Measurements from ENCODE around the gene LRRC14B. TPM values are rescaled to one million over a fixed set of nuclear protein-coding genes. Genes with fewer than 3 reads are reported as not detected.

The LRRC14B gene
- total RNA-seq, 4 donors from 2014 or later, result 11.6 to 39.0 (median 27.2) TPM

GRCh38 chr5:159448-160172, 31.7 kb upstream of the LRRC14B start:
- no peaks in the 10 kb centered on the region for H3K4me1 ChIP-seq
- in situ Hi-C loops (cut with MboI; ENCODE audit: low sequenced_read_pairs in 4 of 4) (no loop called here), intact Hi-C loops (cut with DNase I; ENCODE audit: low total_unique reads) (no loop called here)
- no peak for ATAC-seq
- DNase-seq, result no peak
- H3K36me3 ChIP-seq, result no peaks in the 10 kb centered on the region
- H3K27me3 ChIP-seq, result peaks cover 0 to 10% (median 7%) of the 10 kb centered on the region in 3 donors
- no peak overlapping the region for H3K27ac ChIP-seq
- H3K9me3 ChIP-seq, result no peaks in the 10 kb centered on the region
- H3K4me3 ChIP-seq, result no peak overlapping the region
- no peak for TF ChIP-seq POLR2A (IDR thresholded peaks at IDR 0.05)
- no peak for TF ChIP-seq CTCF (IDR thresholded peaks at IDR 0.05 in 4 of 5, conservative IDR thresholded peaks at IDR 0.05 in 1 of 5)

GRCh38 chr5:160173-160510, 31.2 kb upstream of the LRRC14B start:
- Histone ChIP-seq H3K4me3 (no peak overlapping the region), H3K27me3 (peaks cover 0 to 6% (median 4%) of the 10 kb centered on the region in 3 donors), H3K27ac (no peak overlapping the region), H3K4me1 (no peaks in the 10 kb centered on the region), H3K36me3 (no peaks in the 10 kb centered on the region), H3K9me3 (no peaks in the 10 kb centered on the region)
- DNase-seq (no peak), ATAC-seq (no peak)
- TF ChIP-seq CTCF (IDR thresholded peaks at IDR 0.05 in 4 of 5, conservative IDR thresholded peaks at IDR 0.05 in 1 of 5) (no peak), POLR2A (IDR thresholded peaks at IDR 0.05) (no peak)
- in situ Hi-C loops (cut with MboI; ENCODE audit: low sequenced_read_pairs in 4 of 4), result no loop called here
- intact Hi-C loops (cut with DNase I; ENCODE audit: low total_unique reads), result no loop called here

- intact Hi-C loops (cut with DNase I; ENCODE audit: low total_unique reads), result no loop called here
- ATAC-seq (no peak), DNase-seq (no peak)
- Histone ChIP-seq H3K36me3 (no peaks in the 10 kb centered on the region), H3K9me3 (no peaks in the 10 kb centered on the region), H3K27ac (no peak overlapping the region), H3K4me3 (no peak overlapping the region), H3K27me3 (peaks cover 0 to 6% (median 4%) of the 10 kb centered on the region in 3 donors), H3K4me1 (no peaks in the 10 kb centered on the region)
- no peak for TF ChIP-seq CTCF (IDR thresholded peaks at IDR 0.05 in 4 of 5, conservative IDR thresholded peaks at IDR 0.05 in 1 of 5)
- no peak for TF ChIP-seq POLR2A (IDR thresholded peaks at IDR 0.05)
- in situ Hi-C loops (cut with MboI; ENCODE audit: low sequenced_read_pairs in 4 of 4), result no loop called here
Measured at GRCh38 chr5:160921-161802, 30.1 kb upstream of the LRRC14B start.

GRCh38 chr5:161803-162110, 29.5 kb upstream of the LRRC14B start:
- Histone ChIP-seq H3K4me1 (no peaks in the 10 kb centered on the region), H3K9me3 (no peaks in the 10 kb centered on the region), H3K4me3 (no peak overlapping the region), H3K27ac (no peak overlapping the region), H3K27me3 (peaks cover 0 to 6% (median 4%) of the 10 kb centered on the region in 3 donors), H3K36me3 (no peaks in the 10 kb centered on the region)
- ATAC-seq, result no peak
- in situ Hi-C loops (cut with MboI; ENCODE audit: low sequenced_read_pairs in 4 of 4), result no loop called here
- intact Hi-C loops (cut with DNase I; ENCODE audit: low total_unique reads), result no loop called here
- no peak for DNase-seq
- TF ChIP-seq CTCF (IDR thresholded peaks at IDR 0.05 in 4 of 5, conservative IDR thresholded peaks at IDR 0.05 in 1 of 5) (no peak), POLR2A (IDR thresholded peaks at IDR 0.05) (no peak)
